Activated T-helper 1 cell treated with anti-CD3 and anti-CD28 coated beads, Interleukin-12 subunit alpha, Interleukin-12 subunit beta, Interleukin-2, Interleukin-4 antibody, amounts not matched to agents 30 ng/mL and 10 ng/mL and 1 ng/mL, durations not matched to agents 14 hours and 24 hours and 36 hours (primary cell): ENCODE measurements around the gene USP53. TPM values are rescaled to one million over a fixed set of nuclear protein-coding genes. Genes with fewer than 3 reads are reported as not detected.

Experiments used
- DNase-seq: peaks from one replicate; pipeline ENCODE4 v3.0.0; 2021; ENCODE audit warnings: low spot score
- H3K27ac Mint-ChIP-seq: one replicate; pipeline ENCODE4 v1.8.0; 2021; ENCODE audit warnings: mild to moderate bottlenecking, mixed read lengths
- H3K27me3 Mint-ChIP-seq: one replicate; pipeline ENCODE4 v1.8.0; 2022; ENCODE audit warnings: mild to moderate bottlenecking, moderate library complexity, mixed read lengths; ENCODE audit not compliant: insufficient read depth
- H3K36me3 Mint-ChIP-seq: one replicate; pipeline ENCODE4 v1.8.0; 2021; ENCODE audit warnings: low read depth, mixed read lengths
- H3K4me1 Mint-ChIP-seq: one replicate; pipeline ENCODE4 v1.8.0; 2021; ENCODE audit warnings: low read depth, mixed read lengths
- H3K4me3 Mint-ChIP-seq: one replicate; pipeline ENCODE4 v1.8.0; 2021; ENCODE audit warnings: mild to moderate bottlenecking, moderate library complexity, mixed read lengths
- H3K9me3 Mint-ChIP-seq: one replicate; pipeline ENCODE4 v1.8.0; 2021; ENCODE audit warnings: mixed read lengths
- intact Hi-C: fragments of 100-400 bp; cut with micrococcal nuclease; formaldehyde crosslinking; loops from one replicate; pipeline ENCODE4 v1.15.1; 2024
- total RNA-seq: library from RNA; stranded (reverse); gene quantifications from 2 replicates; pipeline ENCODE4 v1.2.3, GENCODE V29; 2022

USP53 gene
- total RNA-seq, 1 donor from 2014 or later, result 6.1 TPM

- H3K27ac Mint-ChIP-seq, result no peak overlapping the region
- DNase-seq, result no peak
- no peak overlapping the region for H3K4me3 Mint-ChIP-seq
- H3K36me3 Mint-ChIP-seq, result peaks cover 17% of the 10 kb centered on the region
- H3K9me3 Mint-ChIP-seq, result peaks cover 3% of the 10 kb centered on the region
- no peaks in the 10 kb centered on the region for H3K27me3 Mint-ChIP-seq
- H3K4me1 Mint-ChIP-seq, result peaks cover 26% of the 10 kb centered on the region
- intact Hi-C loops, result no loop called here
Measured at GRCh38 chr4:119232286-119232685, 19.8 kb downstream of the USP53 start.

GRCh38 chr4:119233191-119233590 lies 20.7 kb downstream of the USP53 start:
- Mint-ChIP-seq H3K36me3 (peaks cover 17% of the 10 kb centered on the region), H3K4me3 (no peak overlapping the region), H3K9me3 (peaks cover 3% of the 10 kb centered on the region), H3K4me1 (peaks cover 32% of the 10 kb centered on the region), H3K27ac (no peak overlapping the region), H3K27me3 (no peaks in the 10 kb centered on the region)
- intact Hi-C loops, result no loop called here
- DNase-seq, result no peak

- H3K36me3 Mint-ChIP-seq, result peaks cover 14% of the 10 kb centered on the region
- peaks cover 3% of the 10 kb centered on the region for H3K9me3 Mint-ChIP-seq
- H3K4me1 Mint-ChIP-seq, result peaks cover 32% of the 10 kb centered on the region
- H3K27me3 Mint-ChIP-seq, result no peaks in the 10 kb centered on the region
- H3K27ac Mint-ChIP-seq, result peak overlapping the region; percentile 78
- intact Hi-C loops, result no loop called here
- H3K4me3 Mint-ChIP-seq, result peak overlapping the region; percentile 5
- DNase-seq, result no peak
Measured at GRCh38 chr4:119233750-119234149, 21.2 kb downstream of the USP53 start.

- no peaks in the 10 kb centered on the region for H3K27me3 Mint-ChIP-seq
- H3K9me3 Mint-ChIP-seq, result peaks cover 1% of the 10 kb centered on the region
- DNase-seq, result no peak
- H3K4me3 Mint-ChIP-seq, result no peak overlapping the region
- peaks cover 14% of the 10 kb centered on the region for H3K36me3 Mint-ChIP-seq
- no peak overlapping the region for H3K27ac Mint-ChIP-seq
- H3K4me1 Mint-ChIP-seq, result peaks cover 32% of the 10 kb centered on the region
- intact Hi-C loops, result no loop called here
Measured at GRCh38 chr4:119237201-119237600, 24.7 kb downstream of the USP53 start.

GRCh38 chr4:119237642-119238041 lies 25.1 kb downstream of the USP53 start:
- peaks cover 14% of the 10 kb centered on the region for H3K36me3 Mint-ChIP-seq
- H3K27ac Mint-ChIP-seq, result peak overlapping the region; percentile 29
- H3K4me1 Mint-ChIP-seq, result peaks cover 32% of the 10 kb centered on the region
- no peaks in the 10 kb centered on the region for H3K9me3 Mint-ChIP-seq
- no peak for DNase-seq
- peak overlapping the region; percentile 8 for H3K4me3 Mint-ChIP-seq
- intact Hi-C loops, result loop anchor here (1.0 to 2.0 kb wide), 6 partner anchors 25 to 217 kb away; partner anchors contain the start of gene USP53
- no peaks in the 10 kb centered on the region for H3K27me3 Mint-ChIP-seq

GRCh38 chr4:119238068-119238722 lies 25.7 kb downstream of the USP53 start:
- H3K4me1 Mint-ChIP-seq, result peaks cover 29% of the 10 kb centered on the region
- peak overlapping the region; percentile 8 for H3K4me3 Mint-ChIP-seq
- intact Hi-C loops, result loop anchor here (1.0 to 2.0 kb wide), 6 partner anchors 26 to 216 kb away; partner anchors contain the start of gene USP53
- H3K36me3 Mint-ChIP-seq, result peaks cover 14% of the 10 kb centered on the region
- no peaks in the 10 kb centered on the region for H3K27me3 Mint-ChIP-seq
- H3K9me3 Mint-ChIP-seq, result no peaks in the 10 kb centered on the region
- peak overlapping the region; percentile 29 for H3K27ac Mint-ChIP-seq
- DNase-seq, result peak; percentile 31

GRCh38 chr4:119240128-119240527 lies 27.6 kb downstream of the USP53 start:
- DNase-seq, result no peak
- Mint-ChIP-seq H3K27me3 (no peaks in the 10 kb centered on the region), H3K9me3 (no peaks in the 10 kb centered on the region), H3K4me1 (peaks cover 19% of the 10 kb centered on the region), H3K4me3 (no peak overlapping the region), H3K27ac (no peak overlapping the region), H3K36me3 (peaks cover 14% of the 10 kb centered on the region)
- intact Hi-C loops, result no loop called here

GRCh38 chr4:119240568-119240967 lies 28.1 kb downstream of the USP53 start:
- Mint-ChIP-seq H3K27me3 (no peaks in the 10 kb centered on the region), H3K9me3 (no peaks in the 10 kb centered on the region), H3K4me3 (no peak overlapping the region), H3K27ac (no peak overlapping the region), H3K4me1 (peaks cover 19% of the 10 kb centered on the region), H3K36me3 (peaks cover 12% of the 10 kb centered on the region)
- intact Hi-C loops, result no loop called here
- no peak for DNase-seq

GRCh38 chr4:119242417-119242816 lies 29.9 kb downstream of the USP53 start:
- Mint-ChIP-seq H3K4me1 (peaks cover 11% of the 10 kb centered on the region), H3K36me3 (peaks cover 5% of the 10 kb centered on the region), H3K27ac (no peak overlapping the region), H3K9me3 (no peaks in the 10 kb centered on the region), H3K4me3 (no peak overlapping the region), H3K27me3 (no peaks in the 10 kb centered on the region)
- no peak for DNase-seq
- intact Hi-C loops, result no loop called here

- intact Hi-C loops, result no loop called here
- Mint-ChIP-seq H3K4me3 (no peak overlapping the region), H3K27me3 (no peaks in the 10 kb centered on the region), H3K27ac (no peak overlapping the region), H3K9me3 (no peaks in the 10 kb centered on the region), H3K36me3 (peaks cover 7% of the 10 kb centered on the region), H3K4me1 (no peaks in the 10 kb centered on the region)
- no peak for DNase-seq
Measured at GRCh38 chr4:119243868-119244267, 31.4 kb downstream of the USP53 start.

GRCh38 chr4:119244344-119244743 lies 31.8 kb downstream of the USP53 start:
- H3K4me3 Mint-ChIP-seq, result no peak overlapping the region
- peaks cover 7% of the 10 kb centered on the region for H3K36me3 Mint-ChIP-seq
- no peak for DNase-seq
- intact Hi-C loops, result no loop called here
- no peaks in the 10 kb centered on the region for H3K9me3 Mint-ChIP-seq
- H3K27me3 Mint-ChIP-seq, result no peaks in the 10 kb centered on the region
- H3K4me1 Mint-ChIP-seq, result no peaks in the 10 kb centered on the region
- H3K27ac Mint-ChIP-seq, result no peak overlapping the region

- Mint-ChIP-seq H3K4me1 (no peaks in the 10 kb centered on the region), H3K4me3 (no peak overlapping the region), H3K27ac (no peak overlapping the region), H3K27me3 (no peaks in the 10 kb centered on the region), H3K36me3 (peaks cover 7% of the 10 kb centered on the region), H3K9me3 (no peaks in the 10 kb centered on the region)
- DNase-seq, result no peak
- intact Hi-C loops, result no loop called here
Measured at GRCh38 chr4:119244832-119245231, 32.3 kb downstream of the USP53 start.

GRCh38 chr4:119246177-119246733 lies 33.7 kb downstream of the USP53 start:
- peaks cover 11% of the 10 kb centered on the region for H3K36me3 Mint-ChIP-seq
- no peaks in the 10 kb centered on the region for H3K27me3 Mint-ChIP-seq
- no peak overlapping the region for H3K27ac Mint-ChIP-seq
- H3K4me1 Mint-ChIP-seq, result no peaks in the 10 kb centered on the region
- H3K4me3 Mint-ChIP-seq, result no peak overlapping the region
- no peak for DNase-seq
- no peaks in the 10 kb centered on the region for H3K9me3 Mint-ChIP-seq
- intact Hi-C loops, result no loop called here
